GM18508 (cell line): ENCODE results near the gene C10orf143.
"Not testable (repeated sequence)": the region's sequence is repeated elsewhere in the genome, so short reads cannot be mapped to it uniquely, and the experiment has no call there.

ENCODE experiments used
- ATAC-seq: cut with Tn5 transposase; IDR thresholded peaks from one replicate; pipeline ENCODE4 v1.9.1; 2021; ENCODE audit warnings: moderate number of reproducible peaks; ENCODE audit not compliant: insufficient read depth, unreplicated experiment

Gene C10orf143

DNA sequence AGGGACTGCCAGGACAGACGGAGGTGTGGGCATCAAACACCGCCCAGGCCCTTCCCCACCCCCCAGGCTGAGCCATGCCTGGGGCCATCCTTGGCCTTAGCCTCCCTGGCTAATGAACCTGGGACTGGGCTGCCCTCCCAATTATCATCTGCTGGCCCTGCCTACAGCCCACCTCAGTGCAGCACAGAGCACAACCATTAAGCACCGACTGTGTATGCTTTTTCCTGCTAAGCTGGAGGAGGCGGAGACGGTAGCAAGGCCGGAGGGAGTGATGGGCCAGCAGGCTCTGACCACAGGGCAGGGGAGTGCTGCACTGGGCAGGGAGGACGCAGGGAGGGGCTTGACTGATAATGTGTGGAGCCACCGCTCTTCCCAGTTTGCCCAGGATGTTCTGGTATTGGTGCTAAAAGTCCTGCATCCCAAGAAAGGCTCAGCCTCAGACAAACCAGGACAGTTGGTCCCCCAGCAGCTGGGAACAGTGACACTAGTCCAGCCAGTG, 72.0 kb downstream of the C10orf143 start:
- ATAC-seq: no peak

DNA sequence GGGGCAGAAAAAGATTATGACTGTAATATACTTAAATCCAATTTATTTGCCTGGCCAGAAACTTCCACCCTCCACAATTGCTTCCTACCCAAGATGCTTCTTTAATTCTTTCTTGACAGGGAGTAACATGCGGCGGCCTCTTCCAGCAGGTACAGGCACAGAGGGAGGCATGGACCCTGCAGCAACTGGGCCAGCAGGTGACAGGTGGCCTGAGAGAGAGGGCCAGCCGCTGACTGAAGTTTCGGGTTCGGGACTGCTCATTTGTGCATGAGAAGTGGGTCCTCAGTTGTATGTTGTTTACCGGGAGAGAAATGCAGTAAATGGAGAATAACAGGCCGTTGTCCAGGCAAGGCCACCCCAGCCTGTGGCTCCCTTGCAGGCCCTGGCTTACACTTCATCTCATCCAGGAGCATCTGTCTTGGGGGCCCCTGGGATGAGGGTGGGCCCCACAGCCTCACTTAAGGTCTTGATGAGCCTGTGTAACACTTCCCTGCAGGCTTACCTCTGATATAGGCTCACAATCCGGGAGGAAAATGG, 72.5 kb downstream of the C10orf143 start:
- no peak for ATAC-seq

DNA sequence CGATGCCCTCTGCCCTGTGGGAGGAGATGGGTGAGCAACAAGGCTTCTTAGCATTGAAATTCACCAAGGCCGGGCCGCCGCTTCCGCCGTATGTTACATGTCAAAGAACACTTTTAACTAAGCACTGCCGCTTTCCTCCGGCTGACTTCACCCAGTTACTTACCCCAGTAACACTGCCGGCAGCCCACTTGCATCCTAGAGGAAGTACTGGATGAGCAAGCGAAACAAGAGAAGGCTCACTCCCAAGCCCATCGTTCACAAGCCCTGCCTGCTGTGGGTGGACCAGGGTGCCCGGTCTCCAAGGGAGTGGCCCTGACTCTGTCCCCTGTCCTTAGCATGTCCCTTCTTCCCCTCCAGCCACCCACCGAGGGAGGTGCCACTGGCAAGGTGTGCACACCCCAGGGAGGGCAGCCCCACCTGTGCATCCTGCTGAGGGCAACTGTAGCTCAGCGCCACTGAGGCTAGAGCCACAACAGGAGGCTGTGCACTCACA, 73.4 kb downstream of the C10orf143 start:
- ATAC-seq: no peak

DNA sequence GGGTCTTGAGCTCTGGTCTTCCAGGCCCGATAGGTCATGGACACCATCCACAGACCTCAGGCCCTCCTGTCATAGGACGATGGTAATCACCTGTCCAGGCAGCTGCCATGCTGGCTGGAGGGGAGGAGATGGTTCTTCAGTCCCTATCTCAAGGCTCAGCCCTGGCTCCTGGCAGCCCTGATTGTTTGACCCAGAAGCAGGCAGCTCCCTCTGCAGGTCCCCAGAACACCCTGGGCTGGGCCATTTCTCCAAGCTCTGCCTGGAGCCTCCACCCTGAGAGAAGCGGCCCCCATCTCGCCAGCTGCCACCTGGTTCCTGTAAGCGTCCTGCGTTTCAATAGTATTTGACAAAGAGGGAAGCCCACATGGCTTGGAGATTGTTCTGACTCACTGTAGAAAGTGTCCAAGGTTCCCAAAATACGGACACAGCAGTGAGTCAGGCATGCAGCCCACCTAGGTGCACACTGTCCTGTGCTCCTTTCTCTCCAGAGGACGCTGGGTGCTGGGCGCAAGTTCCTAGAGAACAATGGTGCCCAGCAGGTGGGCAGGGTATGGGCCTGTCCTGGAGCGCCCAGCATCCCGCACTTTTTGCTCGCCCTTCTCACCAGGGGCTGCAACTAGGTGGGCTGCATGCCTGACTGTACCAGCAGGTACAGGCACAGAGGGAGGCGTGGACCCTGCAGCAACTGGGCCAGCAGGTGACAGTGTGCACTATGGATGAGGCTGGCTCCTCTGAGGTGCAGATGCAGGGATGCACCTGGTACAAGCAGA, 74.1 kb downstream of the C10orf143 start:
- ATAC-seq: no peak

DNA sequence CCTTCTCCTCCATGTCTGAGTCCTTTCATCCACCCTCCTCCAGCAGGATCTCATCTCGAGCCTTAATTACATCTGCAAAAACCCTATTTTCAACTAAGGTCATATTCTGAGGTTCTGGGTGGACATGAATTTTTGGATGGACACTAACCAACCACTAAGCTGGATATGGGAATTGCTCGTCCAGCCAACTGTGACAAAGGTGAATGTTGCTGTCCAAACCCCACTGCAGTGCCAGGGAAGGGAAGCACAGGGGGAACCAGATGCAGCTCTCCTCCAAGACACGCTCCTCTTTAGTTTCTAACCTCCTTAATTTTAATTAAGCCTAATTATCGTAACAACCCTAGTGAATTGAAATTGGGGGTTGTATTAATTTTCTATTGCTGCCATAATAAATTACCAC, 81.4 kb downstream of the C10orf143 start:
- ATAC-seq: no peak

DNA sequence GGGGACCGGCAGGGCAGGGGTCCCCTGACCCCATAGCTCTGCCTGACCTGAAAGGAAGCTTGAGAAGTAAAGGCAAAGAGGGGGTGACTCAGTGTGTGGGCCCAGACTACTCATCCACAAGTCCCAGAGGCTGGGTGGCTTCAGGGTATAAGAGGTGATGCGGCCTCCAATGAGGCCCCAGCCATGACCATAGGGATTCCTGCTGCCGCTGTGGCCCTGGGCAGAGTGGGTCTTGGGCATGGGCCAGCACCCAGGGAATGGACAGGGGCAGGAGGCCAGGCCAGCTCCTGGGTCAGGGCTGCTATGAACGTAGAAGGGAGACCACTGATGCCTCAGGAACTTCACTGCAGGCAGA, 82.2 kb downstream of the C10orf143 start:
- ATAC-seq: no peak

DNA sequence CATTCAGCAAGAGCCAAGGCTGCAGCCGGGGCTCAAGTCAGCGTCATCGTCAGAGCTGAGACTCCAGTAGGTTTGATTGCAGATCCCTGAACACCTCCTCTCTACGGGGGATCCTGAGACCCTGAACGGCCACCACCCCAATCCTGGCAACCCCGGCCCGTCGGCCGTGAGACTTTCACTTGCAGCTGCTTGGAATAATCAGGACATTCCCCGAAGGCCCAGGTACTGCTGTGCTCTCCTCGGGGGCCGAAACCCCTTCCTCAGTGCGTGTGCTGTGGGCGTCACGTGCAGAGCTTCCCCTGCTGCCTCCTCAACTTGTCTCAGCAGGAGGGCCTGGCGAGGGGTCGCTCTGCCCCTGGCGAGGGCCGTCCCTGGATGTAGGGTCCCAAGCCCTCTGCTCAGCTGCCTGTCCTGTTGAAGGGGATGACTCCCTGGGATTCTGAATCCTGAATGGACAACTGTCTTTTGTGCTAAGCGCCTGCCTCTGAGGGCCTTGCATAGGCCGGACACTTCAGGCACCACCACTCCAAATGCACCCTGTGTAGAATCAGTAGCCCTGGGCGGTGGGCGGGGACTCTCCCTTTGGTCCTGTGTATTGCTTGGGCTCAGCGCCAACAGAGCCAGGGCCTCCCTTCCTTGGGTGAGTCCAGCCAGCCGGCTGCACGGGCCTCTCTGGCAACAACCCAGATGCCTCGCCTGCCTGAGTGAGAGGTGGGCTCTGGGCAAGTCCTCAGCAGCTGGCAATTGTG, 82.7 kb downstream of the C10orf143 start:
- ATAC-seq: no peak

DNA sequence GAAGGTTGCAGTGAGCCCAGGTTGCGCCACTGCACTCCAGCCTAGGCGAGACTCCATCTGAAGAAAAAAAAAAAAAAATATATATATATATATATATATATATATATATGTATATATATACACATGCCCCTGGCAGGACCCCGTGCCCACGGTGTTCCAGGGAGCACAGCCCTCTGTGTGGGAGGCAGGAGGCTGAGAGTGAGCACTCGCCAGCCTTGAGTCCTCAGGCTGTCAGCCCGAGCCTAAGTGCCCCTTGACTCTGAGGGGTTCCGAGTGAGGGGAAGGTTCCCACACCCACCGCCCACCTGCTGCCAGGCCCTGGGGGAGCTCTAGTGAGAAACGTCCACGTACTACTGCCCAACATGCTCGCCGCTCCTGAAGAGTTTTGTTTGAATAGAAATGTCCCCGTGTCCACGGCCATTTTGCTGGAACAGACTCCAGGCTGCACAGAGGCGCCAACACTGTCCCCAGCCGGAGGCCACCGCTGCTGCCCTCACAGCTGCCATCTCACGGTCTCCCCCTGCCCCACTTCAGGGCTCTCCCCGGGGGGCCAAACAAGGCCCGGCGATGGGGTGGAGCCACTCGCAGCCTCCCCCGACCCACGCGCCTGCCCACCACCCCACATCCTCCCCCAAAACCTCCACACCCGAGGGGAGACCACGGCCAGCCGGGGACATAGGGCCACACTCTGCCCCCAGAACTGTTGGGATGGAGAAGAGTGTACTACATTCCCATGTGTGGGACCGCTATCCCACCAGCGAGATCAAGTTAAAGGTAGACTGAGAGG, 83.8 kb downstream of the C10orf143 start:
- ATAC-seq: no peak

DNA sequence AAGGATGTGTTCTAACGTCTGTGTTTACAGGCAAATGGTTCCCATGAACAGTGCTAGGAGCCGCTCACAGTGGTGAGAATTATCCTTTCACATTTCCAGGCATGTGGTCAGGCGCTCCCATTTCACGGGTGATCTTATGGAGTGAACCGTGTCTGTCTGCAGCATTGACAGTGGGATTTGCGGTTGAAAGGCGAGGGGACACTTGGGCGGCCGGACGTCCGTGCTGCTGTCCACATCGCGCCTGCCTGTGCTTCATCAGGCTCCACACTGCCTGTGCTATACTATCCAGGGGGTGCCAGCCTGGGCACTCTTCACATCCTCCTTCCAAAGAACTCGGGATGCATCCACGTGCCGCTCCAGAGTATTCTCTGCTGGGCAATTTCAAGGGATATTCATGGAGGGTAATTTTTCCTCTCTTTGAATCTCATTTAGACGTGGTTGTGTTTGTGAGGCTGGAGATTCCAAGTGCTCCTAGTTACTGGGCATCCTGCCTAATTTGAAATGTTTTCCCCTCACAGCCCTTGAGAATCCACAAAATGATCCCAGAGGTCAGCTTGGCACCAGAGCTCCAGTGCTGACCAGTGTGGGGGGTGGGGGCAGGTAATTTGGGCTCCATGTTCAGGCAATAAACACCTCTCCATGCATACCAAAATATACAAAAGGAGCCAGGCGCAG, 84.7 kb downstream of the C10orf143 start:
- no peak for ATAC-seq

DNA sequence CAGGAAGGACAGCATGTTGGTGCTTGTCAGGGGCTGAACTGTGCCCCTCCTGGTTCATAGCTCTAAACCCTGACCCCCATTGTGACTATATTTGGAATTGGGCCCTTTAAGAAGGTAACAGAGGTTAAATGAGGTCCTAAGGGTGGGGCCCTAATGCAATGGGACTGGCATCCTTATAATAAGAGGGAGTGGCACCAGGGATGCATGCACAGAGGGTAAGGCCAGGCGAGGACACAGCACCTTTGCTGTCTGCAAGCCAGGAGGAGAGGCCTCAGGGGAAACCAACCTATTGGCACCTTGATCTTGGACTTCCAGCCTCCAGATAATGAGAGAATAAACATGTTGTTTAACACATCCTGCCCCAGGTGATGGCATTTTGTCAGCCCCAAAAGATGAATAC, 85.3 kb downstream of the C10orf143 start:
- ATAC-seq: no peak

DNA sequence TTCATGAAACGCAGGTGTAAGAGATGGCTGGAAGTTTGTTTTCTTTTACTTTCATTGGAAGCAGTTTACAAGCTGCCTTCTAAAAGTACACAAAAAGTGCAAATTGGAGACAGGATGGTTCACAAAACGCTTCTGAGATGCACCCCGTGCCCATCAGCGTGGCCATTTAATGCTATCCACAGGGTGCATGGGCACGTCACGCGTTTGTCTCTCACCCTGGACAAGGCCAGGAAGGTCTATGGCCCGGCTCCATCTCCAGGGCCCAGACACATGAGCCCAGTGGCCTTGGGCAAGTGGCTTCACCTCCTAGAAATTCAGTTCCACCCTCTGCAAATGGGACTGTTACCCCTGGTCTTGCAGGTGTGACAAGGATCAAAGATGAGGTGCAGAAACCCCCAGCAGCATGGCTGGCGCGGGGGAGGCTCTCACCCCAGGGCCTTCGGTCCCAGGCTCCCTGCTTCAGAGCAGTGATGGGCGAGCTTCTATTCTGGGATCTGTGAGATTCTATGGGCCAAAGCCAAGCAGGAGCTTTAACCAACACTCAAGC, 85.8 kb downstream of the C10orf143 start:
- ATAC-seq: no peak

DNA sequence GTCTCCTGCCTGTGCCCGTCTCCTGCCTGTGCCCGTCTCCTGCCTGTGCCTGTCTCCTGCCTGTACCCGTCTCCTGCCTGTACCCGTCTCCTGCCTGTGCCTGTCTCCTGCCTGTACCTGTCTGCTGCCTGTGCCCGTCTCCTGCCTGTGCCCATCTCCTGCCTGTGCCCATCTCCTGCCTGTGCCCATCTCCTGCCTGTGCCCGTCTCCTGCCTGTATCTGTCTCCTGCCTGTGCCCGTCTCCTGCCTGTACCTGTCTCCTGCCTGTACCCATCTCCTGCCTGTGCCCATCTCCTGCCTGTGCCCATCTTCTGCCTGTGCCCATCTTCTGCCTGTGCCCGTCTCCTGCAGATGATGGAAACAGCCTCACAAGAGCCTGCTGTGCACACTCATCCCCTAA, 86.3 kb downstream of the C10orf143 start:
- not testable (repeated sequence) for ATAC-seq

DNA sequence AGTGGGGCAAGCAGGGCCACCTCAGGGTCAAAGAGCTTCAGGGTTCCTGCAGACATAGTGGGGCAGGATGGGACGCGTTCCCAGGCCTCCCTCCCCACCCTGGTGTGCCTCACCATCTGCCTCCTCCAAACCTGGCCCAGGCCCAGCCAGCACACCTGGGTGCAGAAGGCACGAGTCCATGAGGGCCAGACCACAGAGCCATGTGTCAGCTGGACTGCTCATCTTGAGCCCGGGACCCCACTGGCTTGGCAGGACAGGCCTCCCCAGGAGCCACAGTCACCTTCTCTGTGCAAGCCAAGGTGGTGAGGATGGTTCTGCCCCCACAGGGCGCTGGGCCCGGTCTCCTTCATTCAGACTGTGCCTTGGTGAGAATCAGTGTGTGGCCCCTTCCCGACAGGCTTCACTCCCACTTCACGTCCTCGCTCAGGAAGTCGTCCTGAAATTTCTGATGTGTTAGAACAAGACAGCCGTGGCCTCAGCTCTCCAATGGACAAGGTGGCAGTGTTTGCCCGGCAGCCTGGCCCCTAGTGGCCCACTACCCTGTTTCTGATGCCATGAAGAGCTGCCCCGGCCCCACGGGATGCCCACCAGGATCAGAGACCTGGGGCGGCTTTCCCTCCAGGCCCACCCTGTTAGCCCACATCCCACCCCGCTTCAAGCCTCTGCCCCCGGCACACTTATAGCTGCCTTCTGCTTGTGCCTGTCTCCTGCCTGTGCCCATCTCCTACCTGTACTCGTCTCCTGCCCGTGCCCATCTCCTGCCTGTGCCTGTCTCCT, 87.0 kb downstream of the C10orf143 start:
- no peak for ATAC-seq

DNA sequence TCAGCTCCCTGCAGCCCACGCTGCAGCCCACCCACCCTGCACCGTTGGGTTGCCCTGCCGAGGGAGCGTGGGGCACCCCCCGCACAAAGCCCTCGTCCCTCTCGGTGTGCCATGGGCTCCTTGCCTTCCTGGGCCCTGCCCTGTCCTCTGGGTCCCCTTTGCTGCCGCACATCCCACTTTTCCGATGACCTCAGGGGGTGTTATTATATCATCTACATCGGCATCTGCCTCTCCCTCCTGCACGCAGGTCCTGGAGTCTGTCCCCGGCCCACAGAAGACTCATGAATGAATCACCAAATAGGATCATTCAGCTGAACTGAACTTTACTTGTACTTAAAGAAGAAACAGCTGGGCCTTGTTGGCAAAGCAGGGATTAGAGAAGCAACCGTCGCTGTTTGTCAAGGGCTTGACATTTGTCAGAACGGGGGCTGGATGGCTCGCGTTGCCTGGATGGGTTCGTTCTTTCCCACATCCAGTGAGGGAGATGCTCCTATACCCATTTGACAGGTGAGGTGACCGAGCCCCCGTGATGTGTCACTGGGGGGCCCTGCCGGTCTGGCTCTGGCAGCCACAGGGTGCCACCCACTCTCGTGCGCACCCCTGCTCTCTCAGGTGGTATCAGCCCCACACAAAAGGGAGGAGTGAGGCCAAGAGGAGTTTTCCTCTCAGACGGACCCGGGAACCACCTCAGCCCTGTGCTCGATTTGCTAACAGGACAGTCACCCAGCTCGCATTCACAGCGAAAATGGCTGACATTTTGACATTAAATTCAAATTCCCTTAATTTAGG, 87.9 kb downstream of the C10orf143 start:
- no peak for ATAC-seq

DNA sequence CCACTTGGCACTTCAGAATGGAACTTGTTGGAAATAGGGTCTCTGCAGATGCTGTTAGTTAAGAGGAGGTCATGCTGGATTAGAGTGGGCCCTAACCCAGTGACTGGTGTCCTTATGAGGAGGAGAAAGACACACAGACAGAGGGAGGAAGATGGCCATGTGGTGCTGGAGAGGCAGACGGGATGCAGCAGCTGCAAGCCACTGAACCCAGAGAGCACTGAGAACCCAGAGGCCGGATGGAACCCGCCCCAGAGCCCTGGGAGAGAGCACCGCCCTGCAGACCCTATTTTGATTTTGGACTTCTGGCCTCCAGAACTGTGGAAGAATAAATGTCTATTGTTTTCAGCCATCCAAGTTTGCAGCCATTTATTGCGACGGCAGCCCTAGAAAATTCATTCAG, 88.5 kb downstream of the C10orf143 start:
- no peak for ATAC-seq

DNA sequence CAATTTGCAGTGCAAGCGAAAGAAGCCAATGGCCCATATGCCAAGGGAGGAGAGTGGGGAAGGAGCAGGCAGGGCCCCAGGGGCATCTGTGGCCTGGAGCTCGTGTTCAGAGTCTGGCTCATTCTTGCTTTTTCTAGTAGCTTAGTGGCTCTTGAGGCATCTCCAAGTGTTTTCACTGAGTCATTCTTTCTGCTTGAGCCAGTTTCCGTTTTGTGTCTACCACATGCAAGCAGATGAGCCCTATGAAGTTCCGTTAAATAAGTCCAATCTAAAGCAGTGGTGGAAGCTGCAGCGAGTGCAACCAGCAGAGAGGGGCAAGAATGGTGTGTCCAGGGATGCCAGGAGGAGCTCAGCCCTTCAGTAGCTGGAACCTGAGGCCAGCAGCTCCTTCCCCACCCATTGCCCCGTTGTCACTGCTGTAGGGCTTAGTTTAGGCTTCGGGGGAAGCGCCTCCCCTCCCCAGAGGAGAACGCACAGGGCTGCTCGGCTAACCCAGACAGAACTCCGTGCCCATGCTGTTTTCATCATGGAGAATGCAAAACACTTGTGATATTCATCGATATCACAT, 89.2 kb downstream of the C10orf143 start:
- no peak for ATAC-seq

DNA sequence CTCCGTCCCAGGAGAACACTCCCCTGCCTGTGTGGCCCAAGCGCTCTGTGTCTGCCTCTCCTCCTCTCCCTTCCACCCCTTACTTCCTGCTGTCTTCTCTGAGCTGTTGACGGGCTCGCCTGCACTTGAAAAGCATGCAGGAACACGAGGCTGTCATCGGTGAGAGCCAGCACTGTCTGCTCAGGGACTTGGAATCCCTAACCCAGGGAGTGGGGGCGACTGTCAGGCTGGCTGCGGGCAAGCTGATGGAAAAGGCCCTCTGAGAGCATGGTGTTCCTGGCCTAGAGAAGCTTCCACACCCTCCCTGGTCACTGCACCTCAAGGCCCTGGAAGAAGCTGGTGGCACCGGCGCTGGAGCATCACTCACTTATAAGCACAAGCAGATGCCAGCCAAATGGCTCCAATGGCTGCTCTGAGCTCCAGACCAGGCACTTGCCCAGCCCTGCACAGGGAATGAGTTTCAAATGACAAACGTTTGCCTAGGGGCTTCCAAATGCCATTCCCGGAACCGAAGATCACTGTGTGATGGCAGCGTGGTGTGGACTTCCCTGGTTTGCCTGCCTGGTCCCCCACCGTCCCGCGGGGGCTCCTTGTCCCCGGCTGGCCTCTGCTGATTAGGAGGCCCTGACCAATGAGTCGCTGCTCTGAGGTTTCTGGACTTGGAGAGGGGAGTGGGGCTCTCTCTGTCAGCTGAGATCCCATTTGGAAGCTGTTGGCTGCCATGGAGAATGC, 89.8 kb downstream of the C10orf143 start:
- no peak for ATAC-seq
